Stimulated activated CD4-positive, alpha-beta T cell treated with anti-CD3 and anti-CD28 coated beads, Interleukin-1b, Interleukin-23, amount 100 ng/mL, for 1 hour (primary cell): ENCODE measurements around the gene RBM6.
"Not testable (repeated sequence)": the region's sequence is repeated elsewhere in the genome, so short reads cannot be mapped to it uniquely, and the experiment has no call there.

Source experiments
- DNase-seq, 2 donors: peaks; one replicate each; pipeline ENCODE4 v3.0.0-alpha.2; 2020; ENCODE audit warnings: low read depth in 2 of 2

The RBM6 gene

GRCh38 chr3:49917806-49918590 lies 22.0 kb upstream of the RBM6 start:
- not testable (repeated sequence) for DNase-seq

DNA sequence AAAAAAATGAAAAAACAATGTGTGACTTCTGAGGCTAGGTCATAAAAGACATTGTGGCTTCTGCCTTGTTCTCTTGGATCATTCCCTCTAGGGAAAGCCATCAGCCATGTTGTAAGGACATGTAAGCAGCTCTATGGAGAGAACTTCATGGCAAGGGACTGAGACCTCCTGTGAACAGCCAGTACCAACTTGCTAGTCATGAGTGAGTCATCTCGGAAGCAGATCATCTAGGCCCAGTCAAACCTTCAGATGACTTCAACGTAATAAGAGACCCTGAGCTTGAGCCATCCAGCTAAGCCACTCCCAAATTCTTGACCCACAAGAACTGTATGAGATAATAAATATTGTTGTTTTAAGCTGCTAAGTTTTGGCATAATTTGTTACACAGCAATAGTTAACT lies 15.3 kb upstream of the RBM6 start:
- DNase-seq = no peak

GRCh38 chr3:49925485-49925884 lies 14.5 kb upstream of the RBM6 start:
- no peak for DNase-seq

DNA sequence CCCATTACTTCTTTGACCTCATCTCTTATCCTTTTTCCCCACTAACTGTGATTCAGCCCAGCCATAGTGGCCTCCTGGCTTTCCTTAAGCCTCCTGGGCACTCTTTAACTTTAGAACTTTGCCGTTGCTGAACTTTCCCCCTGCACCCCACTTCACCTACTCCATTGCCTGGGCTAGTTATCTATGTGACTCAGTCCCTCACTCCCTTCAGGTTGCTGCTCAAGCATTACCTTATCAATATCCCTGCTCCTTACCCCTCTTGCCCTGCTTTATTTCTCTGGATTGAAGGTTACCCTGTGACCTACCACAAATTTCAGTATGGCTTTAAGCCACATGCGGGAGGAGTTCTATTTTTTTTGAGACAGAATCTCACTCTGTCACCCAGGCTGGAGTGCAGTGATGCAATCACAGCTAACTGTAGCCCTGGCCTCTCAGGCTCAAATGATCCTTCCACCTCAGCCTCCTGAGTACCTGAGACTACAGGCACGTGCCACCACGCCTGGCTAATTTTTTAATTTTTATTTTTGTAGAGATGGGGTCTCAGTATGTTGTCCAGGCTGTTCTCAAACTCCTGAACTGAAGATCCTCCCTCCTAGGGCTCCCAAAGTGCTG lies 13.7 kb upstream of the RBM6 start:
- DNase-seq = no peak

DNA sequence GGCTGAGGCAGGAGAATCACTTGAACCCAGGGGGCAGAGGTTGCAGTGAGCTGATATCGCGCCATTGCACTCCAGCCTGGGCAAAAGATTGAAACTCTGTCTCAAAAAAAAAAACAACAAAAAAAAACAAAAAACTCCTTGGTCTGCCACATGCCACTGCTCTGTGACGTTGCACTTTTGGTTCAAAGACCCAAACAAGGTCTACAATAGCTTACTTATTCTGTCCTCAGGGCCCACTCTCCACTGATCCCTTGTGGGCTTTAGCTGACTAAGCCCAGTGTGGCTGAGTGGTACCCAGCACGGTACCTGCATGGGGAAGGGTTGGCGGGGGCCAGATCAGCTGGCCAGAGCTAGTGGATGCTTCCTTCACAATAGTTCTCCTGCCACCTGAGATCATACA lies 12.2 kb upstream of the RBM6 start:
- no peak for DNase-seq

- DNase-seq = no peak
Observed at GRCh38 chr3:49928481-49929017, 11.4 kb upstream of the RBM6 start.

- DNase-seq = peak; percentile 44 to 84
Observed at GRCh38 chr3:49929291-49930167, 10.4 kb upstream of the RBM6 start, which contains the start of gene MON1A. Gene MON1A, minus strand, starts transcription at chr3:49929811. Its CDS starts 16,465 bp downstream, at chr3:49913346.

DNA sequence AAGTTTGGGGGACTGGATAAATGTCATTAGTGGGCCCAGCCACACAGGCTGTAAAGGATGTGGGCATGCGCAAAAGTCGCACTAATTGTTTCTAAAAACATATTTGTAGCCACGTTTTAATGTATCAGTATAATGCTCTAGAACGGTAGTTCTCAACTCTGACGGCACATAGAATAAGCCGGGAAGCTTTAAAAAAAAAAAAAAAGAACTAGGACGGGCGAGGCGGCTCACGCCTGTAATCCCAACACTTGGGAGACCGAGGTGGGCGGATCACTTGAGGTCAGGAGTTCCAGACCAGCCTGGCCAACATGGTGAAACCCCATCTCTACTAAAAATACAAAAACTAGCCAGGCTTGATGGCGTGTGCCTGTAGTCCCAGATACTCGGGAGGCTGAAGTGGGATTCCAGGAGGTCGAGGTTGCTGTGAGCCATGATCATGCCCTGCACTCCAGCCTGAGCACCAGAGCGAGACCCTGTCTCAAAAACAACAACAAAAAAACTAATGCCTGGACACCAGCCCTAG lies 9.7 kb upstream of the RBM6 start:
- no peak for DNase-seq

DNA sequence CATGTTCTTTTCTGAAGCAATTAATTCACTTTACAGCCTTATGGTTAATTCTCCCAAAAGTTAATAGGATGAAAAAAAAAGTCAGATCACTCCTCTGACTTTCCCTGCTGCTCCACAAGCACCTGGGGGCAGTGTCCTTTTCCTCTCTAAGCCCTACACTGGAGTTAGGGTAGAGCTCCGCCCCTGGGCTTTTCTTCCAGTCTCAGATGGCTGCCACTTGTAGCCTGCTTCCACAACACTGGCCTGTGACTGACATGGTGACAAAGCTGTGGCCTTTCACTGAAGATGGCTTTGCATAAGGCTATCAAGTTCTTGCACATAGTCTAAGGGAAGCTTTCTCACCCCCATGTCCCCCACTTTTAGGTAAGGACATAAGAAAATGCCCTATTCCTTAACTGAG lies 9.0 kb upstream of the RBM6 start:
- DNase-seq = no peak

DNA sequence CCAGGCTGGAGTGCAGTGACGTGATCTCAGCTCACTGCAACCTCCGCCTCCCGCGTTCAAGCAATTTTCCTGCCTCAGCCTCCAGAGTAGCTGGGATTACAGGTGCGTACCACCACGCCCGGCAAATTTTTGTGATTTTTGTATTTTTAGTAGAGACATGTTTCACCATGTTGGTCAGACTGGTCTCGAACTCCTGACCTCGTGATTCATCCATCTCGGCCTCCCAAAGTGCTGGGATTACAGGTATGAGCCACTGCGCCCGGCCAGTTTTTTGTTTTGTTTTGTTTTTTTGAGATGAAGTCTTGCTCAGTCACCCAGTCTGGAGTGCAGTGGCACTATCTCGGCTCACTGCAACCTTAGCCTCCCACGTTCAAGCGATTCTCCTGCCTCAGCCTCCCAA lies 7.7 kb upstream of the RBM6 start:
- DNase-seq = not testable (repeated sequence)

GRCh38 chr3:49937090-49937489 lies 2.9 kb upstream of the RBM6 start:
- no peak for DNase-seq

GRCh38 chr3:49940667-49941249 lies 808 bp downstream of the RBM6 start:
- no peak for DNase-seq

- no peak for DNase-seq
Observed at GRCh38 chr3:49942651-49943050, 2.7 kb downstream of the RBM6 start.

DNA sequence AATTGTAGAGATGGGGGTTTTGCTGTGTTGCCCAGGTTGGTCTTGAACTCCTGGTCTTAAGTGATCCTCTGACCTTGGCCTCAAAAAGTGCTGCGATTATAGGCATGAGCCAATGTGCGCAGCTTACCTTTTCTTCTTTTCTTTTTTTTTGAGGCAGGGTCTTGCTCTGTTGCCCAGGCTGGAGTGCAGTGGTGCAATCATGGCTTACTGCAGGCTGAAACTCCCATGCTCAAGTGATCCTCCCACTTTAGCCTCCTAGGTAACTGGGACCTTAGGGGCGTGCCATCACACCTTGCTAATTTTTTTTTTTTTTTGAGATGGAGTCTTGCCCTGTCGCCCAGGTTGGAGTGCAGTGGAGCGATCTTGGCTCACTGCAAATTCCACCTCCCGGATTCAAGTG lies 13.0 kb downstream of the RBM6 start:
- DNase-seq = no peak

GRCh38 chr3:49955636-49956035 lies 15.7 kb downstream of the RBM6 start:
- no peak for DNase-seq

DNA sequence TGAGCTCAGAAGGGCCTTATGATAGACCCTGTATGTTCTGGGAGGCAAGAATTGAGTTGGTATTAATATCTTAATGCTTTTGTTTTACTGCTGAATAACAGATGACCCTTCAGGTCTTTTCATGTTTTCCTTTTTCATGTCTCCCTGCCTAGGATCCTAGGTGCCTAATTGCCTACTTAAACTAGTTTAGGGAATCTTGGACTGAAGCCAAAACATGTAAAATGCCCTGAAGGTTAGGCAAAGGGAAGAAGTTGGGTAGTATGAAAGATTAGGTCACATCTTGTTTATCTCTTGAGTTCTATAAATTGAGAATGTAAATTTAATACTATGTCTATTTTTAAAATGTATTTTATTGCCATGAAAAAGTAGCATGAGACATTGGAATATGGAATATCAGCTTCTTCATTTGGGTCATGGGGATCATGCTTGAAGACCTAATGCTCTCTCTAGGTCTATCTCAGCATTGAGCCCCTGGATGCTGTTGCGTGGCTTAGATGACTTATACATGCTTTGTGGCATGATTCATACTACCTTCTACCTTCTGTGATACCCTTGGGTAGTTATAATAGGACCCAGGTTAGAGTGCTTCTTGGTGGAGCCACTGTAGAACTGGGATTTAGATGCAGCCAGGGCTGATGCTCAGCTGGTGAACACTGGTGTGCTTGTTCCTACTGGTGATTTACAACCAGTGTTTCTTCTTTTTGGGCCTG lies 26.4 kb downstream of the RBM6 start:
- DNase-seq = no peak

DNA sequence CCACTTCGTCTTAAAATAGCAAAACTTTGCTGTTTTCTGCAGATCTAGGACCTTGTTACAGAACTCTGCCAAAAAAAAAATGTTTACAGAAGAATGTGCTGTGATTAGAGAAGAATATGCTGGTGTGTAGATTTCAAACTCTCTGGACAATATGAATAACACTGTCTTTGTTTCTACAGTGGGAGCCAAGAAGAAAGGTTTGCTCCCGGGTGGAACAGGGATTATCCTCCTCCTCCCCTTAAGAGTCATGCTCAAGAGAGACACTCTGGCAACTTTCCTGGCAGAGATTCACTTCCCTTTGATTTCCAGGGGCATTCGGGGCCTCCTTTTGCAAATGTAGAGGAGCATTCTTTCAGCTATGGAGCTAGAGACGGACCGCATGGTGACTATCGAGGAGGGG lies 27.3 kb downstream of the RBM6 start:
- no peak for DNase-seq

GRCh38 chr3:49968346-49968745 lies 28.4 kb downstream of the RBM6 start:
- no peak for DNase-seq

DNA sequence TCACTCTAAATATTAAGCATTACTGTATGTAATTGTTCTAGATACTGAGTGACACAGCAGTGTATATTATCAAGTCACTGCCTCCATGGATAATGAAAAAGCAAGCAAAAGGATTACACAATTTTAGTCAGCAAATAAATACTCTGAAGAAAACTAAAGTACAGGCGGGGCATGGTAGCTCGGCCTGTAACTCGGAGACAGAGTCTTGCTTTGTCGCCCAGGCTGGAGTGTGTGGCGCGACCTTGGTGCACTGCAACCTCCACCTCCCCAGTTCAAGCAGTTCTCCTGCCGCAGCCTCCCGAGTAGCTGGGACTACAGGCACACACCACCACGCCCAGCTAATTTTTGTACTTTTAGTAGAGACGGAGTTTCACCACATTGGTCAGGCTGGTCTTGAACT lies 32.7 kb downstream of the RBM6 start:
- no peak for DNase-seq

DNA sequence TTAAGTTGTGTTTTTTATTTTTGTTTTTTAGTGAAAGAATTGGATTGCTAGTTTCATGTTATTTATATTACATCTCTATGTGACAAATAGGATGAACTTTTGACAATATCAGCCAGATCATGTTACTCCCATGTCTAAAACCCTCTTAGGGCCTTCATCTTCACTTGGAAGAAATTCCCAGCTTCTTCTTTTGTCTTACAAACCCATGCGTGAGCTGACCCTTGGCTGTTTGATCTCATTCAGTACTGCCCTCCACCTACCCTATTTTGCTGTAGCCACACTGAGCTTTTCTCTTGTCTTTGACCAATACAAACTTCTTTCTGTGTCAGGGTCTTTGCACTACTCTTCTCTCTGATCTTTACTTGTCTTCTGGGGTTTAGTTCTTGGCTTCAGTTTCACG lies 37.0 kb downstream of the RBM6 start:
- no peak for DNase-seq

DNA sequence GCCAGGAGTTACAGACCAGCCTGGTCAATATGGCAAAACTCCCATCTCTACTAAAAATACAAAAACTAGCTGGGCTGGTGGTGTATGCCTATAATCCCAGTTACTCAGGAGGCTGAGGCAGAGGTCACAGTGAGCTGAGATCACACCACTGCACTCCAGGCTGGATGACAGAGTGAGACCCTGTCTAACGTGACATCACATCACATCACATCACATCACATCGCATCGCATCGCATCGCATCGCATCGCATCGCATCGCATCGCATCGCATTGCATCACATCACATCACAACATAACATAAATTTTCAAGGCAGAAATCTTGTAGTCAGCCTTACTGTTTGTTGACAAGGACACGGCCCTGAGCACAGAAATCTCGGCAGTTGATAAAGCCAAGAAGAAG lies 44.4 kb downstream of the RBM6 start:
- no peak for DNase-seq
